Osteoblast (primary cell): ENCODE results near the gene CMSS1. TPM values are rescaled to one million over a fixed set of nuclear protein-coding genes. Genes with fewer than 3 reads are reported as not detected.

Experiments used
- DNase-seq: peaks from one replicate; pipeline ENCODE4 v3.0.0; 2011; ENCODE audit warnings: low spot score, mixed read lengths; ENCODE audit not compliant: insufficient read length; ENCODE audit errors: missing footprints
- H2AFZ ChIP-seq: 2 replicates; pipeline ENCODE4 v1.6.0; 2011; ENCODE audit warnings: mild to moderate bottlenecking, low read length
- H3K27ac ChIP-seq: 2 replicates; pipeline ENCODE4 v1.5.1; 2011; ENCODE audit warnings: mild to moderate bottlenecking, low read depth, low read length, moderate library complexity
- H3K27me3 ChIP-seq: 2 replicates; pipeline ENCODE4 v1.6.0; 2012; ENCODE audit warnings: mild to moderate bottlenecking, control low read depth, inconsistent platforms, low read length, moderate library complexity; ENCODE audit not compliant: insufficient read depth
- H3K36me3 ChIP-seq: 2 replicates; pipeline ENCODE4 v1.5.1; 2011; ENCODE audit warnings: mild to moderate bottlenecking, low read length, control low read depth, moderate library complexity; ENCODE audit not compliant: insufficient read depth
- H3K4me1 ChIP-seq: 2 replicates; pipeline ENCODE4 v1.5.1; 2011; ENCODE audit warnings: mild to moderate bottlenecking, low read length, control low read depth, moderate library complexity; ENCODE audit not compliant: insufficient read depth
- H3K4me2 ChIP-seq: 2 replicates; pipeline ENCODE4 v1.6.0; 2011; ENCODE audit warnings: mild to moderate bottlenecking, low read length; ENCODE audit not compliant: insufficient read depth
- H3K4me3 ChIP-seq: fragments of 200-600 bp; sonication (generic); 3 replicates; pipeline ENCODE4 v1.5.1; 2012; ENCODE audit warnings: mild to moderate bottlenecking, low read length, inconsistent platforms; ENCODE audit not compliant: insufficient read depth
- H3K79me2 ChIP-seq: 2 replicates; pipeline ENCODE4 v1.6.0; 2012; ENCODE audit warnings: mild to moderate bottlenecking, low read length, control low read depth, inconsistent platforms; ENCODE audit not compliant: insufficient read depth
- H3K9me3 ChIP-seq: 2 replicates; pipeline ENCODE4 v1.5.1; 2011; ENCODE audit warnings: low read depth, low read length, control low read depth
- H4K20me1 ChIP-seq: 2 replicates; pipeline ENCODE4 v1.6.0; 2012; ENCODE audit warnings: mild to moderate bottlenecking, low read length, control low read depth; ENCODE audit not compliant: insufficient read depth
- total RNA-seq: library from RNA; depleted of rRNA; stranded (reverse); fragments of >200 nt; gene quantifications from 2 replicates; pipeline ENCODE4 v1.2.3, GENCODE V29; 2012
- TF ChIP-seq, protein P1 (sequence below): IDR thresholded peaks from 2 replicates; pipeline ENCODE4 v1.5.1; 2011; ENCODE audit warnings: mild to moderate bottlenecking, low read depth, low read length, moderate library complexity; ENCODE audit errors: extremely low read depth

The CMSS1 gene
- total RNA-seq, 1 donor = 15.9 TPM

DNA sequence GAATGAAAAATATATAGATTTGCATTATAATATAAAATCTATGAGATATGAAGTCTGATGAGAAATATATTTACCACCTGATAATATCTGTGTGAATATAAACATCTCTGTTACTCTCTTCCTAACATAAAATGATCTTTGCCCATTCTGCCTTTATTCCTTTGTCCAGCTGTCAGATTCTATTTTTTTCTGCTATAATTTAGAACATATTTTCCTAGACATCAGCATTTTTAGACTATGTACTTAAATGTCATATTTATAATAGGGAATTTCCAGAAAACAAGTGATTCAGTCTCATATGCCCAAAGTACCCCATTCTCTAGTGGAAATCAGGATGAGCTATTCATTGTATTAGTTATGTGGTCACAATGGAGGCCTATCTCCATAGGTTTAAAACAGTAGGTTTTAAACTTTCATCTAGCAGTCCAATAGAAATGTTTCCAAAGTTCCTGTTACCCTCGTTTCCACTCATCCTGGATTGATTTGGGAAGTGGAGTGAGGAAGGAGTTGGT, 213.3 kb downstream of the CMSS1 start:
- Histone ChIP-seq H3K27me3 (no peaks in the 10 kb centered on the region), H3K79me2 (no peaks in the 10 kb centered on the region), H2AFZ (no peak overlapping the region), H3K4me3 (no peak overlapping the region), H3K4me2 (no peak overlapping the region), H3K4me1 (peaks cover 30% of the 10 kb centered on the region), H3K9me3 (no peaks in the 10 kb centered on the region), H4K20me1 (no peaks in the 10 kb centered on the region), H3K27ac (no peak overlapping the region), H3K36me3 (no peaks in the 10 kb centered on the region)
- TF ChIP-seq, protein P1, sequence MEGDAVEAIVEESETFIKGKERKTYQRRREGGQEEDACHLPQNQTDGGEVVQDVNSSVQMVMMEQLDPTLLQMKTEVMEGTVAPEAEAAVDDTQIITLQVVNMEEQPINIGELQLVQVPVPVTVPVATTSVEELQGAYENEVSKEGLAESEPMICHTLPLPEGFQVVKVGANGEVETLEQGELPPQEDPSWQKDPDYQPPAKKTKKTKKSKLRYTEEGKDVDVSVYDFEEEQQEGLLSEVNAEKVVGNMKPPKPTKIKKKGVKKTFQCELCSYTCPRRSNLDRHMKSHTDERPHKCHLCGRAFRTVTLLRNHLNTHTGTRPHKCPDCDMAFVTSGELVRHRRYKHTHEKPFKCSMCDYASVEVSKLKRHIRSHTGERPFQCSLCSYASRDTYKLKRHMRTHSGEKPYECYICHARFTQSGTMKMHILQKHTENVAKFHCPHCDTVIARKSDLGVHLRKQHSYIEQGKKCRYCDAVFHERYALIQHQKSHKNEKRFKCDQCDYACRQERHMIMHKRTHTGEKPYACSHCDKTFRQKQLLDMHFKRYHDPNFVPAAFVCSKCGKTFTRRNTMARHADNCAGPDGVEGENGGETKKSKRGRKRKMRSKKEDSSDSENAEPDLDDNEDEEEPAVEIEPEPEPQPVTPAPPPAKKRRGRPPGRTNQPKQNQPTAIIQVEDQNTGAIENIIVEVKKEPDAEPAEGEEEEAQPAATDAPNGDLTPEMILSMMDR = no peak
- no peak for DNase-seq

- Histone ChIP-seq H3K79me2 (no peaks in the 10 kb centered on the region), H3K36me3 (no peaks in the 10 kb centered on the region), H2AFZ (no peak overlapping the region), H3K4me1 (peaks cover 30% of the 10 kb centered on the region), H3K9me3 (no peaks in the 10 kb centered on the region), H3K4me2 (peak overlapping the region; percentile 43), H3K27ac (peak overlapping the region; percentile 84), H3K27me3 (no peaks in the 10 kb centered on the region), H4K20me1 (no peaks in the 10 kb centered on the region), H3K4me3 (no peak overlapping the region)
- TF ChIP-seq, protein P1 = no peak
- no peak for DNase-seq
Measured at GRCh38 chr3:100032243-100032642, 214.6 kb downstream of the CMSS1 start.

DNA sequence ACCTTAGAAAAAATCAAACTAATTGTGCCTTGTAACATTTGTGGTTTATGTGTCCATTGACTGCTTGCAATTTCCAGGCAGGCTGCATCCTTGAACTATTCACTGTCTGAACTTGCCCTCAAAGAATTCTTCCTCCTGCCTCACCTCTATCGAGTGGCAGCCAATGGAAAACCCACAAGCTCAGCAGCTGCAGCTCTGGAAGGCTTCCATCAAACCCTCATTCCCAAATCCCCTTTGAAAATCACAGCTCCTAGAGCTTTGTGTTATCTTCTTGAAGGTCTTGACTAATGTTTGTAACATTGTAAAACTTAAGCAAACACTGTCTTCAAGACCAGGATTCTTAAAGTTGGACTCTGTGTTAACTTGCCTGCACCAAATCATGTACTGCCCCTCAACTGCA, 215.5 kb downstream of the CMSS1 start:
- no peak overlapping the region for H3K4me3 ChIP-seq
- H2AFZ ChIP-seq = no peak overlapping the region
- TF ChIP-seq, protein P1 = no peak
- peak overlapping the region; percentile 43 for H3K4me2 ChIP-seq
- H3K79me2 ChIP-seq = no peaks in the 10 kb centered on the region
- no peaks in the 10 kb centered on the region for H3K36me3 ChIP-seq
- no peaks in the 10 kb centered on the region for H3K27me3 ChIP-seq
- H3K4me1 ChIP-seq = peaks cover 30% of the 10 kb centered on the region
- H4K20me1 ChIP-seq = no peaks in the 10 kb centered on the region
- peak overlapping the region; percentile 84 for H3K27ac ChIP-seq
- no peaks in the 10 kb centered on the region for H3K9me3 ChIP-seq
- DNase-seq = no peak

DNA sequence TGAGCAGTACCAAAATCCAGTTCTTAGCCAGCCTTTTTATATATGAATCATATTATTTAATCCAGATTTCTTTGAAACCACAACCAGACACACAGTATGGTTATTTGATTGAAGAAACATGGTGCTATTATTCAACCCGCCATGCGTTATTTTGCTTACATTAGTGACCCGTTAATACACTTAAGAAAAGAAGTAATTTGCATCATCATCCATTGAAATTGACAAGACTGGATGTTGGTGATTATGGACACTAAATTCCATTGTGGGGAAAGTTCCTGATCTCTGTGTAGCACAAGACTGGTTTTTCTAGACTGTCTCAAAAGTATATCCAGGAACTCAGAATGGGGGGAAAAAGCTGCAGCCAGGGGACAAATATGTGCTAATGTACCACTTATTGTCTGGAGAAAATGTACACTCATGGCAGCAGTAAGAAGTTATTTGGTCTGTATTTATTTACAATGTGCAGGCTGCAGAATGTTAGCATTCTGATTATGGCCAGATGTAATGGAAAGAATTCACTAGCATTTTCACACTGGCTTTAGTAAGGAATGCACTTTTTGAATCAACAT, 216.3 kb downstream of the CMSS1 start:
- no peak for DNase-seq
- Histone ChIP-seq H4K20me1 (no peaks in the 10 kb centered on the region), H3K4me1 (peaks cover 30% of the 10 kb centered on the region), H2AFZ (no peak overlapping the region), H3K4me2 (no peak overlapping the region), H3K27ac (peak overlapping the region; percentile 84), H3K36me3 (no peaks in the 10 kb centered on the region), H3K9me3 (no peaks in the 10 kb centered on the region), H3K79me2 (no peaks in the 10 kb centered on the region), H3K4me3 (no peak overlapping the region), H3K27me3 (no peaks in the 10 kb centered on the region)
- TF ChIP-seq, protein P1 = no peak
